Measurements from ENCODE around the gene CACHD1.
A peak's percentile ranks its signal among the peaks of the same experiment; 100 is the strongest.

Gene CACHD1

GRCh38 chr1:64550946-64551605, 81.1 kb downstream of the CACHD1 start:
- no peaks in the 10 kb centered on the region for H3K9me3 Mint-ChIP-seq
- H3K27me3 Mint-ChIP-seq (ENCODE audit: low read depth, poor library complexity) = no peaks in the 10 kb centered on the region
- peaks cover 52% of the 10 kb centered on the region for H3K4me1 Mint-ChIP-seq
- DNase-seq = no peak
- TF ChIP-seq CTCF (IDR thresholded peaks at IDR 0.05) = no peak
- peak overlapping the region; percentile 86 for H3K27ac Mint-ChIP-seq
- peaks cover 46% of the 10 kb centered on the region for H3K36me3 Mint-ChIP-seq (ENCODE audit: low read depth)
- H3K4me3 Mint-ChIP-seq = peak overlapping the region; percentile 16

GRCh38 chr1:64553285-64553684, 83.4 kb downstream of the CACHD1 start:
- H3K27ac Mint-ChIP-seq = peak overlapping the region; percentile 76
- H3K36me3 Mint-ChIP-seq (ENCODE audit: low read depth) = peaks cover 68% of the 10 kb centered on the region

GRCh38 chr1:64555947-64556346, 86.0 kb downstream of the CACHD1 start:
- Mint-ChIP-seq H3K9me3 (peaks cover 32% of the 10 kb centered on the region), H3K27ac (peak overlapping the region; percentile 86), H3K27me3 (ENCODE audit: low read depth, poor library complexity) (no peaks in the 10 kb centered on the region), H3K4me1 (peaks cover 30% of the 10 kb centered on the region), H3K36me3 (ENCODE audit: low read depth) (peaks cover 94% of the 10 kb centered on the region), H3K4me3 (no peak overlapping the region)
- no peak for TF ChIP-seq CTCF (IDR thresholded peaks at IDR 0.05)
- no peak for DNase-seq

More at GRCh38 chr1:64553285-64553684, 83.4 kb downstream of the CACHD1 start:
- H3K4me1 Mint-ChIP-seq = peaks cover 49% of the 10 kb centered on the region
- no peak overlapping the region for H3K4me3 Mint-ChIP-seq
- no peak for TF ChIP-seq CTCF (IDR thresholded peaks at IDR 0.05)
- DNase-seq = no peak
- peaks cover 5% of the 10 kb centered on the region for H3K9me3 Mint-ChIP-seq
- no peaks in the 10 kb centered on the region for H3K27me3 Mint-ChIP-seq (ENCODE audit: low read depth, poor library complexity)

GRCh38 chr1:64561993-64562392, 92.1 kb downstream of the CACHD1 start:
- DNase-seq = no peak
- Mint-ChIP-seq H3K36me3 (ENCODE audit: low read depth) (peaks cover 72% of the 10 kb centered on the region), H3K4me3 (no peak overlapping the region), H3K9me3 (peaks cover 64% of the 10 kb centered on the region), H3K27ac (no peak overlapping the region), H3K4me1 (peaks cover 30% of the 10 kb centered on the region), H3K27me3 (ENCODE audit: low read depth, poor library complexity) (peaks cover 10% of the 10 kb centered on the region)
- no peak for TF ChIP-seq CTCF (IDR thresholded peaks at IDR 0.05)

- Mint-ChIP-seq H3K9me3 (peaks cover 51% of the 10 kb centered on the region), H3K27me3 (ENCODE audit: low read depth, poor library complexity) (peaks cover 10% of the 10 kb centered on the region), H3K36me3 (ENCODE audit: low read depth) (peaks cover 60% of the 10 kb centered on the region), H3K27ac (peak overlapping the region; percentile 43), H3K4me3 (no peak overlapping the region), H3K4me1 (peaks cover 43% of the 10 kb centered on the region)
- no peak for DNase-seq
- no peak for TF ChIP-seq CTCF (IDR thresholded peaks at IDR 0.05)
Measured at GRCh38 chr1:64563958-64564565, 94.1 kb downstream of the CACHD1 start.

- TF ChIP-seq CTCF (IDR thresholded peaks at IDR 0.05) = no peak
- Mint-ChIP-seq H3K4me3 (no peak overlapping the region), H3K4me1 (peaks cover 51% of the 10 kb centered on the region), H3K27ac (peak overlapping the region; percentile 78), H3K27me3 (ENCODE audit: low read depth, poor library complexity) (peaks cover 10% of the 10 kb centered on the region), H3K36me3 (ENCODE audit: low read depth) (peaks cover 60% of the 10 kb centered on the region), H3K9me3 (peaks cover 43% of the 10 kb centered on the region)
- no peak for DNase-seq
Measured at GRCh38 chr1:64564891-64565290, 95.0 kb downstream of the CACHD1 start.

Data from nephron progenitor cell (in vitro differentiated cells).